HL-60 (cell line): ENCODE results near the gene LETM1.

Experiments
- GABPA ChIP-seq: IDR thresholded peaks from 2 replicates; pipeline ENCODE4 v1.6.1; 2012; ENCODE audit warnings: low read depth
- POLR2AphosphoS5 ChIP-seq: IDR thresholded peaks from 2 replicates; pipeline ENCODE4 v1.6.1; 2012; ENCODE audit warnings: low read depth
- TF ChIP-seq, protein P1 (sequence below): IDR thresholded peaks from one replicate; pipeline ENCODE4 v1.5.1; 2011; ENCODE audit warnings: low read length, control low read depth, inconsistent platforms; ENCODE audit not compliant: insufficient read depth
- TF ChIP-seq, protein P2 (sequence below): IDR thresholded peaks from 2 replicates; pipeline ENCODE4 v1.6.1; 2012; ENCODE audit warnings: low read depth; ENCODE audit not compliant: insufficient replicate concordance

DNA sequence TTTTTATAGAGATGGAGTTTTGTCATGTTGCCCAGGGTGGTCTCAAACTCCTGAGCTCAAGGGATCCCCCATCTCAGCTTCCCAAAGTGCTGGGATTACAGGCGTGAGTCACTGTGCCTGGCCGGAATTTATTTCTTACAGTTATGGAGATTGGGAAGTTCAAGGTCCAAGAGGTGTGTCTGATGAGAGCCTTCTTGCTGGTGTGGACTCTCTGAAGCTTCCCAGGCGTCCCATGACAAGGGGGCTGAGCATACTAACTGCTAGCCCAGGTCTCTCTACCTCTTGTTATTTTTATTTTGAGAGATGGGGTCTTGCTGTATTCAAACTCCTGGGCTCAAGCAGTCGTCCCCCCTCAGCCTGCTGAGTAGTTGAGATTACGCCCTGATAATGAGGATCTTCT is 12.3 kb upstream of the LETM1 start:
- TF ChIP-seq, protein P1, sequence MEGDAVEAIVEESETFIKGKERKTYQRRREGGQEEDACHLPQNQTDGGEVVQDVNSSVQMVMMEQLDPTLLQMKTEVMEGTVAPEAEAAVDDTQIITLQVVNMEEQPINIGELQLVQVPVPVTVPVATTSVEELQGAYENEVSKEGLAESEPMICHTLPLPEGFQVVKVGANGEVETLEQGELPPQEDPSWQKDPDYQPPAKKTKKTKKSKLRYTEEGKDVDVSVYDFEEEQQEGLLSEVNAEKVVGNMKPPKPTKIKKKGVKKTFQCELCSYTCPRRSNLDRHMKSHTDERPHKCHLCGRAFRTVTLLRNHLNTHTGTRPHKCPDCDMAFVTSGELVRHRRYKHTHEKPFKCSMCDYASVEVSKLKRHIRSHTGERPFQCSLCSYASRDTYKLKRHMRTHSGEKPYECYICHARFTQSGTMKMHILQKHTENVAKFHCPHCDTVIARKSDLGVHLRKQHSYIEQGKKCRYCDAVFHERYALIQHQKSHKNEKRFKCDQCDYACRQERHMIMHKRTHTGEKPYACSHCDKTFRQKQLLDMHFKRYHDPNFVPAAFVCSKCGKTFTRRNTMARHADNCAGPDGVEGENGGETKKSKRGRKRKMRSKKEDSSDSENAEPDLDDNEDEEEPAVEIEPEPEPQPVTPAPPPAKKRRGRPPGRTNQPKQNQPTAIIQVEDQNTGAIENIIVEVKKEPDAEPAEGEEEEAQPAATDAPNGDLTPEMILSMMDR, result no peak
- TF ChIP-seq POLR2AphosphoS5, result no peak
- TF ChIP-seq GABPA, result no peak
- TF ChIP-seq, protein P2, sequence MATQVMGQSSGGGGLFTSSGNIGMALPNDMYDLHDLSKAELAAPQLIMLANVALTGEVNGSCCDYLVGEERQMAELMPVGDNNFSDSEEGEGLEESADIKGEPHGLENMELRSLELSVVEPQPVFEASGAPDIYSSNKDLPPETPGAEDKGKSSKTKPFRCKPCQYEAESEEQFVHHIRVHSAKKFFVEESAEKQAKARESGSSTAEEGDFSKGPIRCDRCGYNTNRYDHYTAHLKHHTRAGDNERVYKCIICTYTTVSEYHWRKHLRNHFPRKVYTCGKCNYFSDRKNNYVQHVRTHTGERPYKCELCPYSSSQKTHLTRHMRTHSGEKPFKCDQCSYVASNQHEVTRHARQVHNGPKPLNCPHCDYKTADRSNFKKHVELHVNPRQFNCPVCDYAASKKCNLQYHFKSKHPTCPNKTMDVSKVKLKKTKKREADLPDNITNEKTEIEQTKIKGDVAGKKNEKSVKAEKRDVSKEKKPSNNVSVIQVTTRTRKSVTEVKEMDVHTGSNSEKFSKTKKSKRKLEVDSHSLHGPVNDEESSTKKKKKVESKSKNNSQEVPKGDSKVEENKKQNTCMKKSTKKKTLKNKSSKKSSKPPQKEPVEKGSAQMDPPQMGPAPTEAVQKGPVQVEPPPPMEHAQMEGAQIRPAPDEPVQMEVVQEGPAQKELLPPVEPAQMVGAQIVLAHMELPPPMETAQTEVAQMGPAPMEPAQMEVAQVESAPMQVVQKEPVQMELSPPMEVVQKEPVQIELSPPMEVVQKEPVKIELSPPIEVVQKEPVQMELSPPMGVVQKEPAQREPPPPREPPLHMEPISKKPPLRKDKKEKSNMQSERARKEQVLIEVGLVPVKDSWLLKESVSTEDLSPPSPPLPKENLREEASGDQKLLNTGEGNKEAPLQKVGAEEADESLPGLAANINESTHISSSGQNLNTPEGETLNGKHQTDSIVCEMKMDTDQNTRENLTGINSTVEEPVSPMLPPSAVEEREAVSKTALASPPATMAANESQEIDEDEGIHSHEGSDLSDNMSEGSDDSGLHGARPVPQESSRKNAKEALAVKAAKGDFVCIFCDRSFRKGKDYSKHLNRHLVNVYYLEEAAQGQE, result no peak
